BLaER1 treated with 17β-estradiol and CSF1 and Interleukin-3, amounts not matched to agents 10 nM and 100 nM (cell line): ENCODE data around the gene TMEM91.

Source experiments
- H3K27ac ChIP-seq, 11 experiments: shearing (Covaris generic); formaldehyde crosslinking; 2 replicates each; pipeline ENCODE4 v1.8.1; 2022
- H3K27me3 ChIP-seq, 11 experiments: shearing (Covaris generic); formaldehyde crosslinking; 2 replicates each; pipeline ENCODE4 v1.8.1; 2022
- H3K36me3 ChIP-seq, 11 experiments: shearing (Covaris generic); formaldehyde crosslinking; 2 replicates each; pipeline ENCODE4 v1.8.1; 2022
- H3K4me1 ChIP-seq, 10 experiments: shearing (Covaris generic); formaldehyde crosslinking; 2 replicates each; pipeline ENCODE4 v1.8.1; 2022
- H3K4me2 ChIP-seq, 11 experiments: shearing (Covaris generic); formaldehyde crosslinking; 2 replicates each; pipeline ENCODE4 v1.8.1; 2022
- H3K4me3 ChIP-seq, 10 experiments: shearing (Covaris generic); formaldehyde crosslinking; 2 replicates each; pipeline ENCODE4 v1.8.1; 2022
- H3K9ac ChIP-seq, 11 experiments: shearing (Covaris generic); formaldehyde crosslinking; 2 replicates each; pipeline ENCODE4 v1.8.1; 2022
- H3K9me3 ChIP-seq, 11 experiments: shearing (Covaris generic); formaldehyde crosslinking; replicated peaks in 1 of 11; 2 replicates each; pipeline ENCODE4 v1.8.1; 2022
- H4K20me1 ChIP-seq, 11 experiments: shearing (Covaris generic); formaldehyde crosslinking; 2 replicates each; pipeline ENCODE4 v1.8.1; 2022
- Cebpa-rat ChIP-seq, 11 experiments: shearing (Covaris generic); IDR thresholded peaks; 2 replicates each; pipeline ENCODE4 v1.8.1; 2022

TMEM91 gene

DNA sequence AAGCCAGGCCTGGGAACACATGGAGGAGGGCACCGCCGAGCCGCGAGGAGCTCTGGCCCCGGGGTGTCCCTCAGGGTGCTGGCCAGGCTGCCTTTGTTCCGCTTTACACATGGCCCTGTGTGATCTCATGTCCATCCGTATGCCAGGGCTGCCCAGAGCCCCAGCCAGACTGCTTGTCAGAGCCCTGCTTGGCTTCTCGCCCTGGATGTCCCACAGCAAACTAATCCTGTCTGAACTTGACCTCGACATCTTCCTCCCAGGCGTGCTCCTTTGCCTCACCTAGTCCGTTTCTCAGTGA is 35.6 kb downstream of the TMEM91 start:
- TF ChIP-seq Cebpa-rat (IDR thresholded peaks at IDR 0.05), result no peak
- H3K4me1 ChIP-seq, result peaks cover 75 to 97% (median 86%) of the 10 kb centered on the region in 10 experiments
- no peaks in the 10 kb centered on the region for H3K9me3 ChIP-seq
- H3K4me2 ChIP-seq, result peak overlapping the region; percentile 50 to 91 (median 81); a peak in 21 of 22 replicates
- H3K9ac ChIP-seq, result peak overlapping the region in 10 of 11 experiments; percentile 20 to 89 (median 82); a peak in 14 of 22 replicates
- H3K27ac ChIP-seq, result peak overlapping the region in 10 of 11 experiments; percentile 91 to 99 (median 96); a peak in 16 of 22 replicates
- peak overlapping the region in 3 of 10 experiments; percentile 14 to 41 (median 38); a peak in 2 of 20 replicates for H3K4me3 ChIP-seq
- H3K36me3 ChIP-seq, result peaks cover 30 to 63% (median 52%) of the 10 kb centered on the region in 11 experiments
- no peaks in the 10 kb centered on the region for H4K20me1 ChIP-seq
- H3K27me3 ChIP-seq, result no peaks in the 10 kb centered on the region

GRCh38 chr19:41412953-41413352 is 36.6 kb downstream of the TMEM91 start:
- Histone ChIP-seq H3K27ac (peak overlapping the region in 8 of 11 experiments; percentile 69 to 99 (median 94); a peak in 17 of 22 replicates), H3K9ac (peak overlapping the region in 10 of 11 experiments; percentile 21 to 65 (median 48); a peak in 15 of 22 replicates), H3K4me3 (0 out of 20 replicates have a peak overlapping the region, but pooled peaks of 1 of the 10 experiments have one; percentile 27), H4K20me1 (no peaks in the 10 kb centered on the region), H3K27me3 (no peaks in the 10 kb centered on the region), H3K4me2 (peak overlapping the region; percentile 34 to 91 (median 82)), H3K9me3 (no peaks in the 10 kb centered on the region), H3K36me3 (peaks cover 39 to 73% (median 56%) of the 10 kb centered on the region in 11 experiments), H3K4me1 (peaks cover 65 to 87% (median 75%) of the 10 kb centered on the region in 10 experiments)
- TF ChIP-seq Cebpa-rat (IDR thresholded peaks at IDR 0.05), result no peak

DNA sequence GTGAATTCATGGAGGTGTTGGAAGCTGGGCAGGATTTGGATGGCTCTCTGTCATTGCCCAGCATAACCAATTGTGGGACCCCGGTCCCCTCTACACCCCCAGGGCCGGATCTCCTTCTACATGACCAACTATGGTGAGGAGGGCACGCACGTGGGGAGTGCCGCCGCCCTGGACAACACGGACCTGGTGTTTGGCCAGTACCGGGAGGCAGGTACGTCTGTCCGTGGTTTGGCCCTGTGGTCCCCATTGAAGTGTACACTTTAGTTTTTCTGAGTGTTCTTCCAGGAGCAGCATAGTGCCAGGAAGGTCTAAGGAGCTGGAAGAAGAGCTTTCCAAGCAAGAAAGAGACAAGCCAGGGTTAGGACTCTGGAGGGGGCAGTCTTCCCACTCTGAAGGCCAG is 37.6 kb downstream of the TMEM91 start:
- Histone ChIP-seq H3K27me3 (no peaks in the 10 kb centered on the region), H3K4me2 (peak overlapping the region; percentile 34 to 91 (median 82)), H3K36me3 (peaks cover 49 to 83% (median 66%) of the 10 kb centered on the region in 11 experiments), H3K4me1 (peaks cover 55 to 87% (median 72%) of the 10 kb centered on the region in 10 experiments), H3K4me3 (peak overlapping the region in 1 of 10 experiments; percentile 27; a peak in 1 of 20 replicates), H4K20me1 (no peaks in the 10 kb centered on the region), H3K27ac (peak overlapping the region in 9 of 11 experiments; percentile 15 to 99 (median 93); a peak in 17 of 22 replicates), H3K9me3 (no peaks in the 10 kb centered on the region), H3K9ac (peak overlapping the region in 8 of 11 experiments; percentile 21 to 65 (median 52); a peak in 15 of 22 replicates)
- no peak for TF ChIP-seq Cebpa-rat (IDR thresholded peaks at IDR 0.05)

- H3K4me2 ChIP-seq, result peak overlapping the region; percentile 34 to 91 (median 82)
- H3K4me1 ChIP-seq, result peaks cover 50 to 87% (median 70%) of the 10 kb centered on the region in 10 experiments
- H3K36me3 ChIP-seq, result peaks cover 54 to 88% (median 71%) of the 10 kb centered on the region in 11 experiments
- no peaks in the 10 kb centered on the region for H3K9me3 ChIP-seq
- peak overlapping the region in 9 of 11 experiments; percentile 15 to 99 (median 93); a peak in 17 of 22 replicates for H3K27ac ChIP-seq
- no peaks in the 10 kb centered on the region for H4K20me1 ChIP-seq
- no peak for TF ChIP-seq Cebpa-rat (IDR thresholded peaks at IDR 0.05)
- no peaks in the 10 kb centered on the region for H3K27me3 ChIP-seq
- peak overlapping the region in 2 of 10 experiments; percentile 15 to 23; a peak in 1 of 20 replicates for H3K4me3 ChIP-seq
- H3K9ac ChIP-seq, result peak overlapping the region in 8 of 11 experiments; percentile 16 to 65 (median 49); a peak in 10 of 22 replicates
Observed at GRCh38 chr19:41414461-41414860, 38.1 kb downstream of the TMEM91 start.

DNA sequence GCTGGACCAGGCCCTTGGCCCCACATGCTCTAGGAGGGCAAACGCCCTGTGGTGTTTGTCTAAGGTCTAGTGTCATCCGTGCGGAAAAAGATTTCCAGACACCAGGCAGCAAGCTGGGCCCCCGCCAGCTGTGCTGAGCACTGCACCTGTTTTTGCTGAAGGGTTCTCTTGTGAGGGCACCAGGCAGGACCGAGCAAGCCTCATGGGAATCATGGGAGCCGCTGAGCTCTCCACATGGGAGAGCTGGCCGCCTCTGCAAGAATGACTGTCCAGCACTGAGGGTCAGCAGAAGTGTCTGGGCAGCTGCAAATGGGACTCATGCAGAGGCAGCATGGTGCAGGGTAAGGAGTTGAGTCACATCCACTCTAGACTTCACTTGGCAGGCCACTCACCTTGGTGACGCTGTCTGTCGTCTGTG is 38.8 kb downstream of the TMEM91 start:
- Histone ChIP-seq H3K27ac (peak overlapping the region in 8 of 11 experiments; percentile 69 to 99 (median 94); a peak in 16 of 22 replicates), H3K4me3 (0 out of 20 replicates have a peak overlapping the region, but pooled peaks of 1 of the 10 experiments have one; percentile 15), H3K27me3 (no peaks in the 10 kb centered on the region), H3K9ac (peak overlapping the region in 7 of 11 experiments; percentile 32 to 65 (median 43); a peak in 8 of 22 replicates), H3K4me2 (peak overlapping the region; percentile 34 to 91 (median 82)), H3K4me1 (peaks cover 48 to 87% (median 70%) of the 10 kb centered on the region in 10 experiments), H4K20me1 (no peaks in the 10 kb centered on the region), H3K36me3 (peaks cover 60 to 95% (median 78%) of the 10 kb centered on the region in 11 experiments), H3K9me3 (no peaks in the 10 kb centered on the region)
- TF ChIP-seq Cebpa-rat (IDR thresholded peaks at IDR 0.05), result no peak

DNA sequence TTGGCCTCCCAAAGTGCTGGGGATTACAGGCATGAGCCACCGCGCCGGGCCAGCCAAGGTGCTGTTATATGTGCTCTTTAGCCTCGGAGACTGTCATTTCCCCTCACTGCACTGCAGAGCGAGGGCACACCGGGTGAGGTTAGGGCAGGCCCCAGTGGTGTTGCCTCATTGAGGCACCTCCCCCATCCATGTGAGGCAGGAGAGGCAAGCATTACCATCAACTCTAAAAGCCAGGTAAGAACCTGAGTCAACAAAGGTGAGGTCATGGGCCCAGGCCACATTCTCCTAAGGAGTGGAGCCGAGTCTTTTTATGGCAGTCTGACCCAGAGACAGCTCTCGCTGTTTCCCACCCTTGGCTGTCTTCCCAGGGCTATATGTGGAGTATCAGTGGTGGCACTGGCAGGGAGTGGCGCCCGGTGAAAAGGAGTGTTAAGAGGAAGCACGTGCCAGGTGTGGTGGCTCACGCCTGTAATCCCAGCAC is 39.9 kb downstream of the TMEM91 start:
- Histone ChIP-seq H3K9ac (no peak overlapping the region), H3K4me3 (no peak overlapping the region), H4K20me1 (no peaks in the 10 kb centered on the region), H3K27me3 (no peaks in the 10 kb centered on the region), H3K36me3 (peaks cover 63 to 95% (median 77%) of the 10 kb centered on the region in 11 experiments), H3K27ac (peak overlapping the region in 3 of 11 experiments; percentile 10 to 41 (median 23); a peak in 3 of 22 replicates), H3K9me3 (no peaks in the 10 kb centered on the region), H3K4me1 (peaks cover 47 to 87% (median 70%) of the 10 kb centered on the region in 10 experiments), H3K4me2 (peak overlapping the region in 2 of 11 experiments; percentile 1 to 4; a peak in 1 of 22 replicates)
- no peak for TF ChIP-seq Cebpa-rat (IDR thresholded peaks at IDR 0.05)

DNA sequence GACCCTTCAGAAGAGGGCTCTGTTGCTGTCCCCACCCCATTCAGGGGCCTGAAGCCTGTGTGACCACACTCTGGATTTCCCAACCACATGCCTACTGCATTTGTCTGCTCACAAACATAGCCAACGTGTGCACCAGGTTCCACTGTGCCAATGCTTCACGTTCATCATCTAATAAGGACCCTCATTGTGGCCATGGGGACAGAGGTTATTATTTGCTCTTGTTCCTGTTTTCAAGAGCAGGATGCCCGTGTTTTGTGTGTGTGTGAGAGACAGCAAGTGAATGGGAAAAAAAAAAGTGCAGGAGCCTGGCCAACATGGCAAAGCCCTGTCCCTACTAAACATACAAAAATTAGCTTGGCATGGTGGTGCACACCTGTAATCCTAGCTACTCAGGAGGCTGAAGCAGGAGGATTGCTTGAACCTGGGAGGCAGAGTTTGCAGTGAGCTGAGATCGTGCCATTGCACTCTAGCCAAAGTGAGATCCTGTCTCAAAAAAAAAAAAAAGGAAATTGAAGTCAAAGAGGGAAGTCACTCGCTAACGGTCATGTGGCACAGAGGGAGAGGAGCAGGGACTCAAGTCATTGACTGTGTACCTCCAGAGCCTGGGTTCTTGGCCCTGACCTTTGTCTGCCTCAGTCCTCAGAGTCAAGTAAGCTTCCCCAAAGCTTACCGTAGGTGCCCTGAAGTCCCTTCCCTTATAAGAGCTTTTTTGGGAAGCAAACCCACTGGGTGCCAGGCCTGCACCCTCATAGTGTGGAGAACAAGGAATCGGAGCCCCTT is 44.0 kb downstream of the TMEM91 start:
- no peaks in the 10 kb centered on the region for H3K27me3 ChIP-seq
- H3K9ac ChIP-seq, result peak overlapping the region in 10 of 11 experiments; percentile 34 to 76 (median 66); a peak in 18 of 22 replicates
- peak overlapping the region; percentile 9 to 90 (median 80); a peak in 20 of 22 replicates for H3K27ac ChIP-seq
- peaks cover 72 to 98% (median 91%) of the 10 kb centered on the region in 11 experiments for H3K36me3 ChIP-seq
- peak overlapping the region in 2 of 10 experiments; percentile 24 to 48; a peak in 3 of 20 replicates for H3K4me3 ChIP-seq
- H4K20me1 ChIP-seq, result peaks cover 0 to 13% (median 0%) of the 10 kb centered on the region in 11 experiments; a peak in 2 of 22 replicates
- peak overlapping the region; percentile 40 to 91 (median 71) for H3K4me2 ChIP-seq
- no peak for TF ChIP-seq Cebpa-rat (IDR thresholded peaks at IDR 0.05)
- no peaks in the 10 kb centered on the region for H3K9me3 ChIP-seq
- peaks cover 15 to 85% (median 49%) of the 10 kb centered on the region in 10 experiments for H3K4me1 ChIP-seq

DNA sequence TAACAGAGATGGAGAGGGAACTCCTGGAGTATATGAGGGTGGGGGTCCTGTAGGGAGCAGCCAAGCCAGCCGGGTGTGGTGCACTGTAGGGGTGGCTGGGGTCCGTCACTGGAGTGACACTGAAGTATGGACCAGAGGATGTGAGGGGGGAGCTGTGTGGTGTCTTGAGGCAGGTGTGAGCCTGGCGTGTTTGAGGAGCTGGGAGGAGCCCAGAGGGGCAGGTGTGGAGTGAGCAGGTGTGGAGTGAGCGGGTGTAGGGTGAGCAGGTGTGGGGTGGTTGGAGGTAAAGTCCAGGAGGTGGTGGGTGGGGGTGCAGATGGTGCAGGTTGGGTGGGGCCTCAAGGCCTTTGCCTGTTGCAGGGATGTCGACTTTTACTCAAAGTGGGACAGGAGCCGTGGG is 45.0 kb downstream of the TMEM91 start:
- Histone ChIP-seq H3K4me1 (peaks cover 13 to 88% (median 50%) of the 10 kb centered on the region in 10 experiments), H4K20me1 (peaks cover 0 to 20% (median 0%) of the 10 kb centered on the region in 11 experiments; a peak in 2 of 22 replicates), H3K27me3 (no peaks in the 10 kb centered on the region), H3K9me3 (no peaks in the 10 kb centered on the region), H3K27ac (peak overlapping the region in 9 of 11 experiments; percentile 60 to 90 (median 83); a peak in 18 of 22 replicates), H3K4me2 (peak overlapping the region in 9 of 11 experiments; percentile 45 to 91 (median 76); a peak in 15 of 22 replicates), H3K36me3 (peaks cover 78 to 98% (median 94%) of the 10 kb centered on the region in 11 experiments), H3K4me3 (no peak overlapping the region), H3K9ac (peak overlapping the region in 8 of 11 experiments; percentile 53 to 76 (median 68); a peak in 11 of 22 replicates)
- TF ChIP-seq Cebpa-rat (IDR thresholded peaks at IDR 0.05), result no peak
